Measurements from ENCODE around the gene EFNA3. TPM values are rescaled to one million over a fixed set of nuclear protein-coding genes. Genes with fewer than 3 reads are reported as not detected.

EFNA3 gene
- total and polyA plus RNA-seq, 2 experiments from 2014 or later, result 10.3 to 13.6 TPM

- H3K4me1 Mint-ChIP-seq, result peaks cover 5% of the 10 kb centered on the region; the same call in 1 of the 3 replicates
- no peak within 1 kb of the TSS; the same call in 2 of the 3 replicates for H3K4me3 Mint-ChIP-seq
- Histone ChIP-seq H3F3A (replicated peaks; ENCODE audit: low read depth) (no peaks in the 10 kb centered on the region), H3K27me3 (ENCODE audit: insufficient read depth) (no peaks in the 10 kb centered on the region), H3K79me2 (replicated peaks; ENCODE audit: insufficient read depth) (no peaks in the 10 kb centered on the region), H3K9me2 (ENCODE audit: insufficient read depth) (no peaks in the 10 kb centered on the region), H3K36me3 (ENCODE audit: insufficient read depth) (no peaks in the 10 kb centered on the region), H2AFZ (no peak within 1 kb of the TSS), H3K4me2 (no peak within 1 kb of the TSS), H4K20me1 (replicated peaks; ENCODE audit: insufficient read depth) (no peaks in the 10 kb centered on the region), H3K4me1 (ENCODE audit: insufficient read depth) (no peaks in the 10 kb centered on the region), H3K27ac (ENCODE audit: low read depth) (no peak within 1 kb of the TSS), H3K4me3 (no peak within 1 kb of the TSS)
- no peaks in the 10 kb centered on the region for H3K9me3 Mint-ChIP-seq
- no peaks in the 10 kb centered on the region for H3K36me3 Mint-ChIP-seq (ENCODE audit: low read depth)
- peaks cover 10% of the 10 kb centered on the region for H3K27me3 Mint-ChIP-seq (ENCODE audit: insufficient read depth, low read depth, poor library complexity)
- H3K27ac Mint-ChIP-seq, result no peak within 1 kb of the TSS
- DNase-seq (ENCODE audit: low spot score), result no peak
- ATAC-seq, result no peak
- TF ChIP-seq STAT1 (IDR thresholded peaks at IDR 0.05; ENCODE audit: unreplicated experiment), result no peak
- TF ChIP-seq ETS1 (IDR thresholded peaks at IDR 0.05), result no peak
- TF ChIP-seq REST (IDR thresholded peaks at IDR 0.05; ENCODE audit: unreplicated experiment), result no peak
- no peak for TF ChIP-seq EZH2phosphoT487 (IDR thresholded peaks at IDR 0.05; ENCODE audit: unreplicated experiment)
- TF ChIP-seq POLR2AphosphoS5 (IDR thresholded peaks at IDR 0.05; ENCODE audit: low read depth), result no peak
- TF ChIP-seq CTCF (conservative IDR thresholded peaks at IDR 0.05; ENCODE audit: low read depth in 2 of 2), result no peak
- no peak for TF ChIP-seq NANOG (IDR thresholded peaks at IDR 0.05; ENCODE audit: borderline replicate concordance)
- TF ChIP-seq ZNF331 (CRISPR knock-in tag; IDR thresholded peaks at IDR 0.05; ENCODE audit: low read depth), result no peak
- no peak for TF ChIP-seq ZNF462 (CRISPR knock-in tag; IDR thresholded peaks at IDR 0.05)
- TF ChIP-seq JUNB (IDR thresholded peaks at IDR 0.05; ENCODE audit: unreplicated experiment), result no peak
- TF ChIP-seq ZNF114 (CRISPR knock-in tag; IDR thresholded peaks at IDR 0.05), result no peak
Measured at GRCh38 chr1:155033524-155033923, 45.1 kb upstream of the EFNA3 start, which contains the start of the genes DCST1 and DCST2. DCST1 (plus strand) TSS chr1:155033824; CDS start chr1:155034037, 213 bp downstream. DCST2 (minus strand) TSS chr1:155033781; CDS start chr1:155033701, 80 bp downstream.
